RPMI8226 (cell line): ENCODE measurements around the gene IL1A.
"Not testable (repeated sequence)": the region's sequence is repeated elsewhere in the genome, so short reads cannot be mapped to it uniquely, and the experiment has no call there.

Experiments
- DNase-seq: peaks from one replicate; pipeline ENCODE4 v3.0.0-alpha.2; 2015

Gene IL1A

GRCh38 chr2:112784199-112785189, at the start of gene IL1A:
Gene IL1A (minus strand): TSS chr2:112784493. CDS start chr2:112783770, 723 bp downstream.
- no peak for DNase-seq

GRCh38 chr2:112833976-112834375, 49.7 kb upstream of the IL1A start:
- DNase-seq, result no peak

- not testable (repeated sequence) for DNase-seq
Measured at GRCh38 chr2:112833639-112833931, 49.3 kb upstream of the IL1A start.

GRCh38 chr2:112832841-112833638, 48.7 kb upstream of the IL1A start:
- DNase-seq, result no peak

GRCh38 chr2:112831946-112832840, 47.9 kb upstream of the IL1A start:
- DNase-seq, result peak; percentile 9

GRCh38 chr2:112831513-112831845, 47.2 kb upstream of the IL1A start:
- no peak for DNase-seq

- DNase-seq, result no peak
Measured at GRCh38 chr2:112830682-112831512, 46.6 kb upstream of the IL1A start.

GRCh38 chr2:112829961-112830681, 45.8 kb upstream of the IL1A start:
- no peak for DNase-seq

- no peak for DNase-seq
Measured at GRCh38 chr2:112829101-112829960, 45.0 kb upstream of the IL1A start.

GRCh38 chr2:112828251-112828691, 44.0 kb upstream of the IL1A start:
- no peak for DNase-seq

GRCh38 chr2:112827604-112828185, 43.4 kb upstream of the IL1A start:
- DNase-seq, result no peak

GRCh38 chr2:112827009-112827408, 42.7 kb upstream of the IL1A start:
- DNase-seq, result no peak

GRCh38 chr2:112825706-112826105, 41.4 kb upstream of the IL1A start:
- no peak for DNase-seq

GRCh38 chr2:112824694-112825085, 40.4 kb upstream of the IL1A start:
- DNase-seq, result no peak

GRCh38 chr2:112821682-112822081, 37.4 kb upstream of the IL1A start:
- no peak for DNase-seq

- no peak for DNase-seq
Measured at GRCh38 chr2:112821142-112821541, 36.8 kb upstream of the IL1A start.

- no peak for DNase-seq
Measured at GRCh38 chr2:112820343-112820742, 36.0 kb upstream of the IL1A start.

- no peak for DNase-seq
Measured at GRCh38 chr2:112819081-112819480, 34.8 kb upstream of the IL1A start.

GRCh38 chr2:112818094-112818902, 34.0 kb upstream of the IL1A start:
- DNase-seq, result no peak
